CD8-positive, alpha-beta memory T cell (primary cell): ENCODE results near the gene ABAT. TPM values are rescaled to one million over a fixed set of nuclear protein-coding genes. Genes with fewer than 3 reads are reported as not detected.

Source experiments
- CTCF ChIA-PET: fragments of 350-600 bp; sonication (Branson Sonifier 250); formaldehyde crosslinking; loops from one replicate; lab custom pipeline; 2021; ENCODE audit warnings: antibody characterized with exemption; lab: Charles Lee
- POLR2A ChIA-PET: fragments of 350-600 bp; sonication (Branson Sonifier 250); formaldehyde crosslinking; loops from one replicate; lab custom pipeline; 2021; ENCODE audit warnings: antibody characterized with exemption; lab: Charles Lee
- DNase-seq, 5 donors: peaks; one replicate each; pipeline versions ENCODE4 v3.0.0 to v3.0.0-alpha.2; 2020 to 2022; ENCODE audit warnings: mixed read lengths in 1 of 5
- H3K27ac ChIP-seq: one replicate; pipeline ENCODE4 v1.7.0; 2013; ENCODE audit warnings: low read depth, mild to moderate bottlenecking, low read length, moderate library complexity
- H3K27me3 ChIP-seq: 2 replicates; pipeline ENCODE4 v1.7.0; 2013; ENCODE audit warnings: low read length, mild to moderate bottlenecking; ENCODE audit not compliant: insufficient read depth, poor library complexity, severe bottlenecking
- H3K36me3 ChIP-seq: 2 replicates; pipeline ENCODE4 v1.7.0; 2013; ENCODE audit warnings: mild to moderate bottlenecking, low read length, moderate library complexity; ENCODE audit not compliant: insufficient read depth
- H3K4me1 ChIP-seq: 2 replicates; pipeline ENCODE4 v1.7.0; 2013; ENCODE audit warnings: mild to moderate bottlenecking, low read length, moderate library complexity; ENCODE audit not compliant: insufficient read depth
- H3K4me3 ChIP-seq: 2 replicates; pipeline ENCODE4 v1.7.0; 2013; ENCODE audit warnings: mild to moderate bottlenecking, low read length
- H3K9me3 ChIP-seq: 2 replicates; pipeline ENCODE4 v1.7.0; 2013; ENCODE audit warnings: mild to moderate bottlenecking, low read length
- H3K27ac Mint-ChIP-seq, 8 donors: one replicate each; pipeline ENCODE4 v1.8.0; 2020 to 2021; ENCODE audit warnings: mixed read lengths in 8 of 8, mild to moderate bottlenecking in 6 of 8, inconsistent platforms in 3 of 8, moderate library complexity in 3 of 8
- H3K27me3 Mint-ChIP-seq, 2 donors: one replicate each; pipeline ENCODE4 v1.8.0; 2020 to 2021; ENCODE audit warnings: mixed read lengths in 2 of 2, mild to moderate bottlenecking in 1 of 2, moderate library complexity in 1 of 2
- H3K36me3 Mint-ChIP-seq, 3 donors: one replicate each; pipeline ENCODE4 v1.8.0; 2020 to 2021; ENCODE audit warnings: mixed read lengths in 3 of 3, inconsistent platforms in 1 of 3, mild to moderate bottlenecking in 1 of 3
- H3K4me1 Mint-ChIP-seq, 3 donors: one replicate each; pipeline ENCODE4 v1.8.0; 2020 to 2021; ENCODE audit warnings: mixed read lengths in 3 of 3, inconsistent platforms in 1 of 3, mild to moderate bottlenecking in 1 of 3
- H3K4me3 Mint-ChIP-seq, 7 donors: one replicate each; pipeline ENCODE4 v1.8.0; 2020 to 2021; ENCODE audit warnings: mixed read lengths in 7 of 7, mild to moderate bottlenecking in 6 of 7, moderate library complexity in 4 of 7, inconsistent platforms in 2 of 7
- H3K9me3 Mint-ChIP-seq, 5 donors: one replicate each; pipeline ENCODE4 v1.8.0; 2020 to 2022; ENCODE audit warnings: mixed read lengths in 5 of 5, mild to moderate bottlenecking in 3 of 5, moderate library complexity in 2 of 5, inconsistent platforms in 1 of 5
- polyA plus RNA-seq: library from polyadenylated mRNA; unstranded; fragments of 300-500 nt; fragmentation: Illumina TruSeq; gene quantifications from one replicate; pipeline ENCODE4 v1.2.3, GENCODE V29; 2021
- total RNA-seq, 2 experiments: library from RNA; stranded (reverse); gene quantifications; one replicate each; pipeline ENCODE4 v1.2.3, GENCODE V29; 2021

Gene ABAT
- total RNA-seq (10 to 100 TPM in 1 of 2 experiments, 1 to 10 TPM in 1; 9.8 to 10.1 TPM), polyA plus RNA-seq (3.0 TPM)

DNA sequence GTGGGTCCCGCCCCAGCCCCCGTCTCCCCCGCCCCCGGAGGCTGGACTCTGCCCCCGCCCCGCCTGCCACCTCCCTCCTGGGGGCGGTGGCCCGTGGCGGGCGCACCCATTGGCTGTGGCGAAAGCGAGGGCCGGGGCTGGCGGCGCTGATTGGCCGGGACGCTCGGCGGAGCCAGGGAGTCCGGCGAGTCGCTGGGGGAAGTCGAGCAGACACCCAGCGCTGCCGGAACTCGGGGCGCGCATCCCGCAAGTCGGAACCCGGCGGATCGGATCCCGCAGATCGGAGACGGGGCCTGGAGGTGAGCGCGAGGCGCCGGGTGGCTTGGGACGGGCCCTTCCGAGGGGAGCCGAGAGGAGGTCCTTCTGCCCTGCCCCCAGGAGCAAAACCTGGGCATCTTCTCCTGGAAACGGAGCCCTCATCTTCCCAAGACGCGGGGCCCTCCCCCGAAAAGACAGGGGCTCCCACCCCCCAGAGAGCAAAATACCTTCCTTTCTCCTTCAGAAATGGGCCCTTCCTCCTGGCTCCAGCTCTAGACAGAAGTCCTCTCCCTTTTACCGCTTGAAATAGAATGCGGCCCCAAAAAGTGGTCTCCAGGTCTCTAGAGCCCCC, at the start of gene ABAT:
ABAT (plus strand) TSS at position 205 of the 610 bp plus-strand sequence. CDS start 61,123 bp downstream, outside the sequence.
- DNase-seq: peak; percentile 86 to 92 (median 88)
- ChIA-PET CTCF (interaction anchor here (0.8 kb wide), 1 partner anchor 206 kb away, joined by 3 read pairs; no protein-coding TSS in a partner anchor), POLR2A (interaction anchor here (1.1 to 1.2 kb wide), 2 partner anchors 11 to 194 kb away, joined by 3 read pairs; partner anchors contain the start of gene CARHSP1)
- Histone ChIP-seq H3K27ac (peak within 1 kb of the TSS; percentile 52), H3K36me3 (no peaks in the 10 kb centered on the region), H3K27me3 (no peaks in the 10 kb centered on the region), H3K4me3 (peak within 1 kb of the TSS; percentile 73), H3K9me3 (no peaks in the 10 kb centered on the region), H3K4me1 (peaks cover 15% of the 10 kb centered on the region)
- Mint-ChIP-seq H3K27ac (peak within 1 kb of the TSS; percentile 71 to 98 (median 90)), H3K4me3 (peak within 1 kb of the TSS; percentile 86 to 95 (median 92)), H3K27me3 (no peaks in the 10 kb centered on the region), H3K9me3 (peaks cover 0 to 1% (median 0%) of the 10 kb centered on the region in 5 donors), H3K4me1 (peaks cover 19 to 31% (median 22%) of the 10 kb centered on the region in 3 donors), H3K36me3 (peaks cover 5 to 6% (median 5%) of the 10 kb centered on the region in 3 donors)

DNA sequence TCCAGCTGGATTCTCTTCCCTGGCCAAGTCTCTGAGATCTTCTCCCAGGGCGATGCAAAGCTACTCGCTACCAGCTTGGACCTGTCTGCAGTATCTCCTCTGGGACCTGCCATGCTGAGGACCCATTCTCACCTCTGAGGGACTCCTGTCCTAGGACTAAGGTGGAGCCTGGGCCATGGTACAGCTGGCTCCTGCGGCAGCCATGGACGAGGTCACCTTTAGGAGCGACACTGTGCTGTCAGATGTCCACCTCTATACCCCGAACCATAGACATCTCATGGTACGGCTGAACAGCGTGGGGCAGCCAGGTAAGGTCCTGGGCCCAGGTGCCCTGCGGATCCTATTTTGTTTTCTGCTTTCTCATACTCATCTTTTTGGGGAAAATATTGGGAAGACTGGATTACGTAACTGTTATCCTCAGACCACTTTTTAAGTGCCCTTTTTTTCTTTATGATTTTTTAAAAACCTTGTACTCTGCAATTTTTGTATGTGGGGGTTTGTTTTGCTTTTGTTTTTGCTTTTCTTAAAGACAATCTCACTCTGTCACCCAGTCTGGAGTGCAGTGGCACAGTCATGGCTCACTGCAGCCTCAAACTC, 48.8 kb upstream of the ABAT start:
- ChIA-PET POLR2A (no interaction called here), CTCF (no interaction called here)
- Histone ChIP-seq H3K9me3 (no peaks in the 10 kb centered on the region), H3K4me3 (no peak overlapping the region), H3K36me3 (peaks cover 37% of the 10 kb centered on the region), H3K4me1 (peaks cover 15% of the 10 kb centered on the region), H3K27ac (no peak overlapping the region), H3K27me3 (no peaks in the 10 kb centered on the region)
- Mint-ChIP-seq H3K27me3 (no peaks in the 10 kb centered on the region), H3K4me1 (peaks cover 20 to 42% (median 41%) of the 10 kb centered on the region in 3 donors), H3K9me3 (no peaks in the 10 kb centered on the region), H3K36me3 (peaks cover 9 to 63% (median 16%) of the 10 kb centered on the region in 3 donors), H3K27ac (peak overlapping the region in 1 of 8 donors; percentile 54), H3K4me3 (no peak overlapping the region)
- DNase-seq: no peak

DNA sequence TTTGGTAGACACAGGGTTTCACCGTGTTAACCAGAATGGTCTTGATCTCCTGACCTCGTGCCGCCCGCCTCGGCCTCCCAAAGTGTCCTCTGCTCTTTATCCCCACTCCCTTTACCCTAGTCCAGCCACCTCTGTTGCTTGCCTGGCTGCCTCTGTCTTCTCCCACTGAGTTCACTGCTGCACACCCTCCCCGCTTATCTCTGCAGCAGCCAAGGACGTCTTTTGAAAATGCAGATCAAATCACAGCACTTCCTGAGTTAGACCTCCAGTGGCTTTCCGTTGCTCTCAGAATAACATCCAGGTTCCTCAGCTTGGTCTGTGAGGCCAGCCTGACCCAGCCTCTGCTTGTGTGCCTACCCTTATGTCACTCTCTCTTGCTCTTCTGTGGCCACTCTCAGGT, 47.5 kb upstream of the ABAT start:
- no peaks in the 10 kb centered on the region for H3K9me3 Mint-ChIP-seq
- CTCF ChIA-PET: interaction anchor here (1.1 kb wide), 1 partner anchor 508 kb away, joined by 3 read pairs; no protein-coding TSS in a partner anchor
- peaks cover 14% of the 10 kb centered on the region for H3K4me1 ChIP-seq
- peaks cover 18 to 40% (median 37%) of the 10 kb centered on the region in 3 donors for H3K4me1 Mint-ChIP-seq
- H3K4me3 ChIP-seq: no peak overlapping the region
- H3K27ac ChIP-seq: no peak overlapping the region
- peaks cover 9 to 75% (median 16%) of the 10 kb centered on the region in 3 donors for H3K36me3 Mint-ChIP-seq
- peaks cover 47% of the 10 kb centered on the region for H3K36me3 ChIP-seq
- H3K4me3 Mint-ChIP-seq: peak overlapping the region in 1 of 7 donors; percentile 42
- POLR2A ChIA-PET: interaction anchor here (0.6 kb wide), 1 partner anchor 53 kb away, joined by 5 read pairs; no protein-coding TSS in a partner anchor
- H3K27me3 ChIP-seq: no peaks in the 10 kb centered on the region
- H3K9me3 ChIP-seq: no peaks in the 10 kb centered on the region
- peak overlapping the region in 1 of 8 donors; percentile 23 for H3K27ac Mint-ChIP-seq
- H3K27me3 Mint-ChIP-seq: no peaks in the 10 kb centered on the region
- no peak for DNase-seq

DNA sequence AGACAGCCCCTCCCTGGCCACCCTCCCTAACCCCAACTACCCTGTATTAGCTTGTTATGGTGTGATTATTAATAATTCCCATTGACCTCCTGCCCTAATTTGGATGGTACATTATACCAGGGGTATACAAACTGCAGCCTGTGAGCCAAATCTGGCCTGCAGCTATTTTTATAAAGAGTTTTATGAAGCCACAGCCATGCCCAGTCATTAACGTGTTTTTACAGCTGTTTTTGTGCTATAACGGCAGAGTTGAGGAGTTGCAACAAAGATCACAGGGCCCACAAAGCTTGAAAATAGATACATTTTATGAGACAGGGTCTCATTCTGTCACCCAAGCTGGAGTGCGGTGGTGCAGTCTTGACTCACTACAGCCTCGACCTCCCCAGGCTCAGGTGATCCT, 47.0 kb upstream of the ABAT start:
- no peak overlapping the region for H3K4me3 Mint-ChIP-seq
- no peak overlapping the region for H3K27ac ChIP-seq
- POLR2A ChIA-PET: no interaction called here
- H3K27ac Mint-ChIP-seq: no peak overlapping the region
- CTCF ChIA-PET: interaction anchor here (1.1 to 1.5 kb wide), 2 partner anchors 253 to 507 kb away, joined by 3 read pairs; no protein-coding TSS in a partner anchor
- H3K36me3 ChIP-seq: peaks cover 48% of the 10 kb centered on the region
- no peaks in the 10 kb centered on the region for H3K27me3 Mint-ChIP-seq
- H3K4me3 ChIP-seq: no peak overlapping the region
- no peak for DNase-seq
- H3K4me1 ChIP-seq: peaks cover 9% of the 10 kb centered on the region
- peaks cover 13 to 35% (median 32%) of the 10 kb centered on the region in 3 donors for H3K4me1 Mint-ChIP-seq
- no peaks in the 10 kb centered on the region for H3K9me3 ChIP-seq
- peaks cover 9 to 75% (median 18%) of the 10 kb centered on the region in 3 donors for H3K36me3 Mint-ChIP-seq
- H3K27me3 ChIP-seq: no peaks in the 10 kb centered on the region
- no peaks in the 10 kb centered on the region for H3K9me3 Mint-ChIP-seq

DNA sequence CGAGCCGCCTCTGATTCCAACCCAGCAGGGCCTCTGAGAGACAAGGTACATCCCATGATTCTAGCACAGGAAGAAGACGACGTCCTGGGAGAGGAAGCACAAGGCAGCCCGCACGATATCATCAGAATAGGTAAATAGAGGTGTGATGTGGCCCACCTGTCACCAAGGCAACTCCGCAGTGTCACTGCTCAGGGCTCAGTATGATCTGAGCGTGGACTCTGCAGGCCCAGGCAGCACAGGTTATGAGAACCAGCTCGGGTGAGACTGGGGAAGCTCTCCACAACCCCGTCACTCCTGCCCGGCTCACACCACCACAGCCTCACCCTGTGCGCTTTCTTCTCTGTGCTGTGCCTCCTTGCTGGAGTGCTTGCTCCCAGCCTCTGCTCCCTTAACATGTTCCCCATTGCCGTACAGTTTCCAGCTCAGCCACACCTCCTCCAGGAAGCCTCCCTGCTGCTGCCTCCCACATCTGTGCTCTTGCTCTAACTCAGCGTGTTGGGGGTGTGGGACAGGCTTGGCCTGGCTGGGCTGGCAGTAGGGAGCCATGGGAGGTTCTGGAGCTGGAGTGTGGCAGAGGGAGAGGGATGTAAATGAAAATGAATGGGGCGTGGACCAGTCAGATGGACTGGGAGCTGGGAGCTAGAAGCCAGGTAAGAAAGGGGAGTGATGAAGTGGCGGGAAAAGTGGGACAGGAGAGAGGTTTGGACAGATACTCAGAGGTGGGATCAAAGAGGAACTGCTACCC, 45.3 kb upstream of the ABAT start:
- H3K9me3 ChIP-seq: no peaks in the 10 kb centered on the region
- ChIA-PET CTCF (no interaction called here), POLR2A (no interaction called here)
- peaks cover 62% of the 10 kb centered on the region for H3K36me3 ChIP-seq
- Mint-ChIP-seq H3K4me3 (no peak overlapping the region), H3K27me3 (no peaks in the 10 kb centered on the region), H3K27ac (peak overlapping the region in 3 of 8 donors; percentile 40 to 86 (median 47)), H3K9me3 (no peaks in the 10 kb centered on the region), H3K4me1 (peaks cover 11 to 29% (median 17%) of the 10 kb centered on the region in 3 donors), H3K36me3 (peaks cover 9 to 92% (median 18%) of the 10 kb centered on the region in 3 donors)
- DNase-seq: no peak
- H3K27me3 ChIP-seq: no peaks in the 10 kb centered on the region
- H3K4me3 ChIP-seq: no peak overlapping the region
- no peak overlapping the region for H3K27ac ChIP-seq
- no peaks in the 10 kb centered on the region for H3K4me1 ChIP-seq

DNA sequence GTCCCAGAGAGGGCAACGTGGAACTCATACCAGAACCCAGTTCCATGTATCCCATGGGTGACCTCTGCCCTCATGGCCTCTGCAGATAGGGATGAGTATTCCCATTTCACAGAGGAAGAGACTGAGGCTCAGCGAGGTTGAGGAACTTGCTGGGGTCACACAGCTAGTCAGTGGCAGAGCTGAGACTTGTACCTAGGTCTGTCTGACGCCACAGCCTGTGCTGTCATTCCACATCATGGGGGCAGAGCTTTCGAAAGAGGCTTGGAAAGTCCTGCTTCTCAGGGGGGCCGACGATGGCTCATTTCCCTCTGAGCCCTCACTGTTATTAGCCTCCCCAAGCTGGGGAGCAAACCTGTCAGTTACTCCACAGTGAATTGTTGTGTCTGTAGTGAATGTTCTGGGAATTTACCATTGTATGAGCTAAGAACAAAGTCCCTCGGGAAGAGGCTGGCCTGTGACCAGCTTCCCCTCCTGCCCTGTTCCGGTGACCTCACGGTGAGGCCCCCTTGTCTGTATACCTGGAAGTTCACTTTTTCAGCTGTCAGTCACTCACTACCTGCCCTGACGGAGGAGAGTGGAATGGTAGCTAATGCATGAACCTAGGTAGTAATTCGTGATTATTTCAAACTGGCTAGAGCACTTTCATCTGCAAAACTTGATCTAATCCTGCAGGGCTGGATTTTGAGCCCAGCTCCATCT, 44.0 kb upstream of the ABAT start:
- Mint-ChIP-seq H3K4me1 (peaks cover 7 to 19% (median 11%) of the 10 kb centered on the region in 3 donors), H3K27ac (peak overlapping the region in 2 of 8 donors; percentile 38 to 43), H3K36me3 (peaks cover 9 to 94% (median 20%) of the 10 kb centered on the region in 3 donors), H3K27me3 (no peaks in the 10 kb centered on the region), H3K4me3 (no peak overlapping the region), H3K9me3 (no peaks in the 10 kb centered on the region)
- no peak overlapping the region for H3K27ac ChIP-seq
- H3K27me3 ChIP-seq: no peaks in the 10 kb centered on the region
- no peaks in the 10 kb centered on the region for H3K9me3 ChIP-seq
- no peak for DNase-seq
- ChIA-PET POLR2A (no interaction called here), CTCF (no interaction called here)
- H3K4me3 ChIP-seq: no peak overlapping the region
- no peaks in the 10 kb centered on the region for H3K4me1 ChIP-seq
- H3K36me3 ChIP-seq: peaks cover 62% of the 10 kb centered on the region

DNA sequence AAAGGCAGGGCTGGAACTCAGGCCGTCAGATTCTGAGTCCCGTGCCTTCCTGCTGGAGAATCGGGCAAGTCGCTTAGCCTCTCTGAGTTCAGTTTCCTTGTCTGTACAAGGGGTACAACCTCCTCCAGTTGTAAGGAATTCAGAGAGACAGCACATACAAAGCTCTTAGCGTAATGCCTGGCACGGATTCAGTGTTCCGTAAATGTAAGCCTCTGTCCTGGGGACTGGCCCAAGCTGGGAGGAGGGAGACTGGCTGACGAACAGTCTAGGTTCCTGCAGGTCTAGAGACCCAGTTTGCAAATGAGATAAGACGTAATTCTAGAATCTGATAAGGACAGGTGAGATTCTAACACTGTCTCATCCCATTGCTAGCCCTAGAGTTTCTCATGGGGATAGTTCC, 43.0 kb upstream of the ABAT start:
- Mint-ChIP-seq H3K9me3 (no peaks in the 10 kb centered on the region), H3K4me3 (no peak overlapping the region), H3K4me1 (peaks cover 6 to 19% (median 7%) of the 10 kb centered on the region in 3 donors), H3K27me3 (no peaks in the 10 kb centered on the region), H3K27ac (no peak overlapping the region), H3K36me3 (peaks cover 9 to 92% (median 21%) of the 10 kb centered on the region in 3 donors)
- no peak overlapping the region for H3K27ac ChIP-seq
- H3K9me3 ChIP-seq: no peaks in the 10 kb centered on the region
- POLR2A ChIA-PET: no interaction called here
- CTCF ChIA-PET: no interaction called here
- DNase-seq: no peak
- peaks cover 62% of the 10 kb centered on the region for H3K36me3 ChIP-seq
- H3K4me1 ChIP-seq: no peaks in the 10 kb centered on the region
- H3K4me3 ChIP-seq: no peak overlapping the region
- H3K27me3 ChIP-seq: no peaks in the 10 kb centered on the region
